GM23248 (cell line): ENCODE results near the gene GLI1. TPM values are rescaled to one million over a fixed set of nuclear protein-coding genes. Genes with fewer than 3 reads are reported as not detected.

Source experiments
- DNase-seq: peaks from one replicate; pipeline ENCODE4 v3.0.0-alpha.2; 2015
- H2AFZ ChIP-seq: fragments of 200-600 bp; sonication (generic); 2 replicates; pipeline ENCODE4 v1.6.1; 2016; ENCODE audit warnings: antibody characterized with exemption
- H3F3A ChIP-seq: fragments of 200-600 bp; sonication (generic); 2 replicates; pipeline ENCODE4 v1.6.1; 2016; ENCODE audit warnings: mild to moderate bottlenecking, antibody characterized with exemption, mixed run types; ENCODE audit not compliant: insufficient read depth
- H3K27ac ChIP-seq: fragments of 200-600 bp; sonication (generic); 2 replicates; pipeline ENCODE4 v1.5.1; 2016; ENCODE audit warnings: mild to moderate bottlenecking
- H3K27me3 ChIP-seq: fragments of 200-600 bp; sonication (generic); replicated peaks from 2 replicates; pipeline ENCODE4 v1.6.1; 2016; ENCODE audit warnings: mild to moderate bottlenecking; ENCODE audit not compliant: insufficient read depth
- H3K36me3 ChIP-seq: fragments of 200-600 bp; sonication (generic); 2 replicates; pipeline ENCODE4 v1.6.1; 2016; ENCODE audit warnings: low read depth, mild to moderate bottlenecking
- H3K4me1 ChIP-seq: fragments of 200-600 bp; sonication (generic); 2 replicates; pipeline ENCODE4 v1.6.1; 2016; ENCODE audit warnings: mild to moderate bottlenecking; ENCODE audit not compliant: insufficient read depth
- H3K4me2 ChIP-seq: fragments of 200-600 bp; sonication (generic); one replicate; pipeline ENCODE4 v1.6.1; 2016; ENCODE audit warnings: mild to moderate bottlenecking; ENCODE audit not compliant: unreplicated experiment
- H3K4me3 ChIP-seq: fragments of 200-600 bp; sonication (generic); 2 replicates; pipeline ENCODE4 v1.5.1; 2016; ENCODE audit warnings: mild to moderate bottlenecking
- H3K79me2 ChIP-seq: fragments of 200-600 bp; sonication (generic); 2 replicates; pipeline ENCODE4 v1.6.1; 2016; ENCODE audit warnings: mild to moderate bottlenecking; ENCODE audit not compliant: insufficient read depth
- H3K9ac ChIP-seq: fragments of 200-600 bp; sonication (generic); 2 replicates; pipeline ENCODE4 v1.6.1; 2016; ENCODE audit warnings: mild to moderate bottlenecking
- H3K9me2 ChIP-seq: fragments of 200-600 bp; sonication (generic); 2 replicates; pipeline ENCODE4 v1.6.1; 2016; ENCODE audit warnings: mixed run types, mild to moderate bottlenecking, moderate library complexity; ENCODE audit not compliant: insufficient read depth
- H3K9me3 ChIP-seq: fragments of 200-600 bp; sonication (generic); one replicate; pipeline ENCODE4 v1.6.1; 2017; ENCODE audit warnings: low read depth
- H4K20me1 ChIP-seq: fragments of 200-600 bp; sonication (generic); 2 replicates; pipeline ENCODE4 v1.6.0; 2016; ENCODE audit not compliant: insufficient read depth
- EZH2 ChIP-seq: fragments of 200-600 bp; sonication (generic); IDR thresholded peaks from 2 replicates; pipeline ENCODE4 v1.6.1; 2018; ENCODE audit warnings: antibody characterized with exemption, mild to moderate bottlenecking; ENCODE audit not compliant: insufficient read depth, poor library complexity, severe bottlenecking
- EZH2phosphoT487 ChIP-seq: fragments of 200-600 bp; sonication (generic); IDR thresholded peaks from 2 replicates; pipeline ENCODE4 v1.6.1; 2018; ENCODE audit warnings: antibody characterized with exemption, moderate library complexity, mild to moderate bottlenecking, low read depth; ENCODE audit not compliant: insufficient read depth
- WGBS, 2 experiments: methylation state at CpG; one replicate each; pipeline ENCODE4 v1.1.6; 2015 to 2017; ENCODE audit warnings: low lambda C conversion rate in 2 of 2, low coverage in 1 of 2; ENCODE audit errors: missing lambda C conversion rate in 2 of 2; 5-methylcytosine and 5-hydroxymethylcytosine counted together
- in situ Hi-C: fragments of 300-500 bp; cut with MboI; formaldehyde crosslinking; loops from 2 replicates; pipeline ENCODE4 v1.15.0; 2020
- polyA plus RNA-seq: library from polyadenylated mRNA; unstranded; fragments of >200 nt; fragmentation: Nextera tagmentation; extraction: Ambion mirVana; gene quantifications from 2 replicates; pipeline ENCODE4 v1.2.1, GENCODE V29; 2016
- total RNA-seq: library from RNA; depleted of rRNA; stranded (reverse); fragments of >200 nt; shearing (Covaris generic); gene quantifications from 2 replicates; pipeline ENCODE4 v1.2.3, GENCODE V29; 2014

The GLI1 gene
- total and polyA plus RNA-seq, 2 experiments from 2014 or later: 1.0 to 1.8 TPM

- H3K27ac ChIP-seq: peak overlapping the region; percentile 60; the same call in 1 of the 2 replicates
- peaks cover 11% of the 10 kb centered on the region; the same call in 1 of the 2 replicates for H3F3A ChIP-seq
Measured at GRCh38 chr12:57454213-57454565, 5.4 kb upstream of the GLI1 start.

GRCh38 chr12:57454566-57455373 lies 4.8 kb upstream of the GLI1 start, which contains the start of gene INHBE:
TSS of gene INHBE (plus strand) at chr12:57455307. CDS start at chr12:57455537, 230 bp downstream.
- no peak within 1 kb of the TSS for H3K4me3 ChIP-seq
- no peaks in the 10 kb centered on the region for H4K20me1 ChIP-seq
- H3K9ac ChIP-seq: peak within 1 kb of the TSS; percentile 65
- peak; percentile 63 for DNase-seq
- H3K79me2 ChIP-seq: no peaks in the 10 kb centered on the region
- H3K9me2 ChIP-seq: no peaks in the 10 kb centered on the region
- H3K9me3 ChIP-seq: no peaks in the 10 kb centered on the region
- H2AFZ ChIP-seq: no peak within 1 kb of the TSS
- 66 to 72% methylated on average over 9 to 10 of the region's 10 CpGs for WGBS, 2 experiments
- H3K27ac ChIP-seq: peak within 1 kb of the TSS; percentile 60
- no peak within 1 kb of the TSS for H3K4me2 ChIP-seq
- TF ChIP-seq EZH2 (no peak), EZH2phosphoT487 (no peak)
- H3F3A ChIP-seq: peaks cover 11% of the 10 kb centered on the region; the same call in 1 of the 2 replicates
- no peaks in the 10 kb centered on the region for H3K27me3 ChIP-seq
- H3K36me3 ChIP-seq: no peaks in the 10 kb centered on the region
- H3K4me1 ChIP-seq: peaks cover 43% of the 10 kb centered on the region
- in situ Hi-C loops: no loop called here

More at GRCh38 chr12:57454213-57454565, 5.4 kb upstream of the GLI1 start:
- Histone ChIP-seq H3K4me2 (no peak overlapping the region), H3K79me2 (no peaks in the 10 kb centered on the region), H3K4me1 (peaks cover 43% of the 10 kb centered on the region), H3K27me3 (no peaks in the 10 kb centered on the region), H4K20me1 (no peaks in the 10 kb centered on the region), H3K9ac (0 out of 2 replicates have a peak overlapping the region, but pooled peaks have one; percentile 65), H3K4me3 (no peak overlapping the region), H3K9me2 (no peaks in the 10 kb centered on the region), H3K9me3 (no peaks in the 10 kb centered on the region), H3K36me3 (no peaks in the 10 kb centered on the region), H2AFZ (no peak overlapping the region)
- in situ Hi-C loops: no loop called here
- WGBS, 2 experiments: 97 to 100% methylated on average over 2 of the region's 2 CpGs
- DNase-seq: no peak
- TF ChIP-seq EZH2phosphoT487 (no peak), EZH2 (no peak)

- Histone ChIP-seq H3K9ac (no peak overlapping the region), H3K4me3 (no peak overlapping the region), H3K4me2 (no peak overlapping the region), H3K9me3 (no peaks in the 10 kb centered on the region), H3K27ac (no peak overlapping the region), H3K36me3 (no peaks in the 10 kb centered on the region), H3K27me3 (no peaks in the 10 kb centered on the region), H3F3A (peaks cover 14% of the 10 kb centered on the region), H4K20me1 (no peaks in the 10 kb centered on the region), H2AFZ (no peak overlapping the region), H3K79me2 (no peaks in the 10 kb centered on the region), H3K9me2 (no peaks in the 10 kb centered on the region), H3K4me1 (peaks cover 42% of the 10 kb centered on the region)
- TF ChIP-seq EZH2: no peak
- no peak for TF ChIP-seq EZH2phosphoT487
- 38 to 39% methylated on average over 10 of the region's 10 CpGs for WGBS, 2 experiments
- in situ Hi-C loops: no loop called here
- DNase-seq: no peak
Measured at GRCh38 chr12:57455374-57456144, 4.0 kb upstream of the GLI1 start.

GRCh38 chr12:57456145-57456700 lies 3.4 kb upstream of the GLI1 start:
- Histone ChIP-seq H3K4me1 (peaks cover 36% of the 10 kb centered on the region), H3K79me2 (no peaks in the 10 kb centered on the region), H3K27me3 (no peaks in the 10 kb centered on the region), H3K36me3 (no peaks in the 10 kb centered on the region), H3K9me2 (no peaks in the 10 kb centered on the region), H3K4me3 (no peak overlapping the region), H3K4me2 (no peak overlapping the region), H3F3A (peaks cover 14% of the 10 kb centered on the region), H2AFZ (no peak overlapping the region), H4K20me1 (no peaks in the 10 kb centered on the region), H3K9ac (no peak overlapping the region), H3K27ac (no peak overlapping the region), H3K9me3 (no peaks in the 10 kb centered on the region)
- no peak for TF ChIP-seq EZH2
- no peak for TF ChIP-seq EZH2phosphoT487
- WGBS, 2 experiments: 43 to 46% methylated on average over 15 of the region's 15 CpGs
- in situ Hi-C loops: no loop called here
- DNase-seq: peak; percentile 55
